GM21423 (cell line): ENCODE data around the gene ASB16.

Experiments
- ATAC-seq: cut with Tn5 transposase; IDR thresholded peaks from one replicate; pipeline ENCODE4 v1.9.1; 2021; ENCODE audit warnings: mild to moderate bottlenecking, moderate library complexity; ENCODE audit not compliant: unreplicated experiment

ASB16 gene

GRCh38 chr17:44206825-44207155 is 36.3 kb downstream of the ASB16 start:
- ATAC-seq = no peak

GRCh38 chr17:44207319-44207718 is 36.8 kb downstream of the ASB16 start:
- no peak for ATAC-seq

GRCh38 chr17:44207743-44208142 is 37.2 kb downstream of the ASB16 start:
- ATAC-seq = no peak

- ATAC-seq = no peak
Observed at GRCh38 chr17:44209786-44210341, 39.4 kb downstream of the ASB16 start.

GRCh38 chr17:44210342-44211192 is 40.1 kb downstream of the ASB16 start:
- ATAC-seq = peak; percentile 67

GRCh38 chr17:44211281-44212265 is 41.1 kb downstream of the ASB16 start:
- no peak for ATAC-seq

GRCh38 chr17:44212507-44213402 is 42.3 kb downstream of the ASB16 start:
- no peak for ATAC-seq

- ATAC-seq = no peak
Observed at GRCh38 chr17:44213403-44214229, 43.1 kb downstream of the ASB16 start.

- no peak for ATAC-seq
Observed at GRCh38 chr17:44214230-44214494, 43.7 kb downstream of the ASB16 start.

- ATAC-seq = no peak
Observed at GRCh38 chr17:44214896-44215295, 44.4 kb downstream of the ASB16 start.

- ATAC-seq = no peak
Observed at GRCh38 chr17:44216173-44216572, 45.7 kb downstream of the ASB16 start.

GRCh38 chr17:44216694-44217093 is 46.2 kb downstream of the ASB16 start:
- ATAC-seq = no peak

GRCh38 chr17:44217738-44218343 is 47.3 kb downstream of the ASB16 start:
- ATAC-seq = peak; percentile 1

GRCh38 chr17:44218344-44219107 is 48.0 kb downstream of the ASB16 start:
- peak; percentile 30 for ATAC-seq

- ATAC-seq = peak; percentile 34
Observed at GRCh38 chr17:44219108-44219615, 48.7 kb downstream of the ASB16 start.

- peak; percentile 5 for ATAC-seq
Observed at GRCh38 chr17:44219616-44220212, 49.2 kb downstream of the ASB16 start, which contains the start of gene UBTF. Gene UBTF, minus strand, starts transcription at chr17:44219675. Its CDS starts 1,446 bp downstream, at chr17:44218229.

- no peak for ATAC-seq
Observed at GRCh38 chr17:44220213-44221083, 49.9 kb downstream of the ASB16 start.
